Hepatocyte (in vitro differentiated cells): ENCODE data around the gene GRIN2D. TPM values are rescaled to one million over a fixed set of nuclear protein-coding genes. Genes with fewer than 3 reads are reported as not detected.

Experiments
- DNase-seq: peaks from one replicate; pipeline ENCODE4 v3.0.0-alpha.2; 2016; ENCODE audit warnings: low spot score
- H2AFZ ChIP-seq: fragments of 200-600 bp; sonication (generic); 2 replicates; pipeline ENCODE4 v1.6.0; 2016; ENCODE audit warnings: antibody characterized with exemption, mild to moderate bottlenecking
- H3K27ac ChIP-seq: fragments of 200-600 bp; sonication (generic); 2 replicates; pipeline ENCODE4 v1.5.1; 2016; ENCODE audit warnings: mild to moderate bottlenecking
- H3K27me3 ChIP-seq: fragments of 200-600 bp; sonication (generic); 2 replicates; pipeline ENCODE4 v1.6.1; 2016
- H3K36me3 ChIP-seq: fragments of 200-600 bp; sonication (generic); replicated peaks from 2 replicates; pipeline ENCODE4 v1.5.1; 2016; ENCODE audit warnings: low read depth; ENCODE audit not compliant: insufficient read depth
- H3K4me1 ChIP-seq: fragments of 200-600 bp; sonication (generic); 2 replicates; pipeline ENCODE4 v1.5.1; 2016; ENCODE audit warnings: mild to moderate bottlenecking, moderate library complexity; ENCODE audit not compliant: insufficient read depth
- H3K4me2 ChIP-seq: fragments of 200-600 bp; sonication (generic); 2 replicates; pipeline ENCODE4 v1.6.0; 2016
- H3K4me3 ChIP-seq: fragments of 200-600 bp; sonication (generic); 2 replicates; pipeline ENCODE4 v1.5.1; 2016; ENCODE audit warnings: mild to moderate bottlenecking
- H3K79me2 ChIP-seq: fragments of 200-600 bp; sonication (generic); 2 replicates; pipeline ENCODE4 v1.6.0; 2017; ENCODE audit warnings: mild to moderate bottlenecking
- H3K9me2 ChIP-seq: fragments of 200-600 bp; sonication (generic); replicated peaks from 2 replicates; pipeline ENCODE4 v1.6.0; 2017; ENCODE audit warnings: mild to moderate bottlenecking; ENCODE audit not compliant: insufficient read depth
- H3K9me3 ChIP-seq: fragments of 200-600 bp; sonication (generic); 2 replicates; pipeline ENCODE4 v1.5.1; 2016; ENCODE audit warnings: low read depth, mild to moderate bottlenecking
- H4K20me1 ChIP-seq: fragments of 200-600 bp; sonication (generic); 2 replicates; pipeline ENCODE4 v1.6.0; 2016; ENCODE audit warnings: mild to moderate bottlenecking; ENCODE audit not compliant: insufficient read depth, poor library complexity, severe bottlenecking
- CTCF ChIP-seq: fragments of 200-600 bp; sonication (generic); IDR thresholded peaks from 2 replicates; pipeline ENCODE4 v1.5.1; 2016; ENCODE audit warnings: antibody characterized with exemption, mild to moderate bottlenecking; ENCODE audit not compliant: poor library complexity
- EZH2 ChIP-seq: fragments of 200-600 bp; sonication (generic); IDR thresholded peaks from 2 replicates; pipeline ENCODE4 v1.6.1; 2016; ENCODE audit warnings: antibody characterized with exemption, mild to moderate bottlenecking, borderline replicate concordance
- EZH2phosphoT487 ChIP-seq: fragments of 200-600 bp; sonication (generic); IDR thresholded peaks from one replicate; pipeline ENCODE4 v1.6.1; 2018; ENCODE audit warnings: antibody characterized with exemption, mild to moderate bottlenecking, low read depth, moderate library complexity; ENCODE audit not compliant: unreplicated experiment, severe bottlenecking
- WGBS: methylation state at CpG from one replicate; pipeline ENCODE4 v1.1.6; 2016; ENCODE audit warnings: low lambda C conversion rate; ENCODE audit errors: missing lambda C conversion rate; 5-methylcytosine and 5-hydroxymethylcytosine counted together
- polyA plus RNA-seq: library from polyadenylated mRNA; unstranded; fragments of >200 nt; fragmentation: Nextera tagmentation; extraction: Ambion mirVana; gene quantifications from 2 replicates; pipeline ENCODE4 v1.2.1, GENCODE V29; 2016
- total RNA-seq: library from RNA; depleted of rRNA; stranded (reverse); fragments of >200 nt; gene quantifications from 2 replicates; pipeline ENCODE4 v1.2.3, GENCODE V29; 2014

Gene GRIN2D
- total and polyA plus RNA-seq, 2 experiments from 2014 or later, result 1.00 to 2.1 TPM

- no peak overlapping the region for H3K4me3 ChIP-seq
Observed at GRCh38 chr19:48392860-48393558, 459 bp upstream of the GRIN2D start.

GRCh38 chr19:48394331-48395169 lies 1.1 kb downstream of the GRIN2D start:
- no peaks in the 10 kb centered on the region for H4K20me1 ChIP-seq
- peaks cover 14% of the 10 kb centered on the region for H3K79me2 ChIP-seq
- no peak for DNase-seq
- H3K4me3 ChIP-seq, result no peak overlapping the region
- H3K4me2 ChIP-seq, result peak overlapping the region; percentile 95
- 33% methylated on average over 8 of the region's 38 CpGs for WGBS
- TF ChIP-seq EZH2phosphoT487 (peak; percentile 57), CTCF (no peak)
- no peak overlapping the region for H2AFZ ChIP-seq
- H3K36me3 ChIP-seq, result no peaks in the 10 kb centered on the region
- H3K9me3 ChIP-seq, result no peaks in the 10 kb centered on the region
- H3K9me2 ChIP-seq, result no peaks in the 10 kb centered on the region
- H3K27me3 ChIP-seq, result peaks cover 50% of the 10 kb centered on the region
- no peak overlapping the region for H3K27ac ChIP-seq
- H3K4me1 ChIP-seq, result peaks cover 38% of the 10 kb centered on the region

More at GRCh38 chr19:48392860-48393558, 459 bp upstream of the GRIN2D start:
- H3K27me3 ChIP-seq, result peaks cover 48% of the 10 kb centered on the region
- peaks cover 26% of the 10 kb centered on the region for H3K79me2 ChIP-seq
- peak overlapping the region; percentile 49 for H2AFZ ChIP-seq
- no peaks in the 10 kb centered on the region for H3K9me2 ChIP-seq
- H3K4me2 ChIP-seq, result peak overlapping the region; percentile 95
- TF ChIP-seq EZH2phosphoT487 (no peak), CTCF (no peak), EZH2 (no peak)
- peaks cover 3% of the 10 kb centered on the region for H4K20me1 ChIP-seq
- H3K4me1 ChIP-seq, result peaks cover 37% of the 10 kb centered on the region
- WGBS, result 86% methylated on average over 13 of the region's 15 CpGs
- H3K27ac ChIP-seq, result no peak overlapping the region
- H3K9me3 ChIP-seq, result no peaks in the 10 kb centered on the region
- DNase-seq, result no peak
- no peaks in the 10 kb centered on the region for H3K36me3 ChIP-seq

- Histone ChIP-seq H3K36me3 (no peaks in the 10 kb centered on the region), H3K4me2 (peak overlapping the region; percentile 95), H4K20me1 (no peaks in the 10 kb centered on the region), H3K27ac (no peak overlapping the region), H3K9me3 (no peaks in the 10 kb centered on the region), H3K79me2 (peaks cover 12% of the 10 kb centered on the region), H3K27me3 (peaks cover 50% of the 10 kb centered on the region), H3K4me3 (no peak overlapping the region), H3K9me2 (no peaks in the 10 kb centered on the region), H2AFZ (no peak overlapping the region), H3K4me1 (peaks cover 38% of the 10 kb centered on the region)
- DNase-seq, result no peak
- no peak for TF ChIP-seq EZH2phosphoT487
- WGBS, result 34% methylated on average over 2 of the region's 6 CpGs
Observed at GRCh38 chr19:48395170-48395455, 1.6 kb downstream of the GRIN2D start.

GRCh38 chr19:48395499-48395898 lies 2.0 kb downstream of the GRIN2D start:
- Histone ChIP-seq H3K4me2 (peak overlapping the region; percentile 95), H2AFZ (no peak overlapping the region), H3K27me3 (peaks cover 50% of the 10 kb centered on the region), H3K4me3 (no peak overlapping the region), H3K36me3 (no peaks in the 10 kb centered on the region), H3K79me2 (peaks cover 8% of the 10 kb centered on the region), H3K9me3 (no peaks in the 10 kb centered on the region), H4K20me1 (no peaks in the 10 kb centered on the region), H3K27ac (no peak overlapping the region), H3K9me2 (no peaks in the 10 kb centered on the region), H3K4me1 (peaks cover 38% of the 10 kb centered on the region)
- TF ChIP-seq EZH2 (no peak), CTCF (no peak), EZH2phosphoT487 (no peak)
- DNase-seq, result no peak
- 57% methylated on average over 9 of the region's 9 CpGs for WGBS
